Transverse colon (tissue), 4 donors: ENCODE results near the gene RETREG3.

Experiments used
- EP300 ChIP-seq: sonication (generic); formaldehyde crosslinking; IDR thresholded peaks from one replicate; pipeline ENCODE4 v1.6.1; 2017; ENCODE audit warnings: antibody characterized with exemption, low read depth
- POLR2A ChIP-seq: fragments of 450-650 bp; IDR thresholded peaks from one replicate; pipeline ENCODE4 v1.6.1; 2016; ENCODE audit warnings: antibody characterized with exemption, mild to moderate bottlenecking, moderate library complexity
- POLR2AphosphoS5 ChIP-seq, 3 donors: sonication (generic); formaldehyde crosslinking; IDR thresholded peaks; one replicate each; pipeline ENCODE4 v1.6.1; 2016; ENCODE audit warnings: antibody characterized with exemption in 3 of 3
- TF ChIP-seq, protein P1 (sequence below), 5 experiments: fragments of 200-600 bp in 3 of 5; fragments of 450-650 bp in 2 of 5; sonication (generic) in 3 of 5; IDR thresholded peaks; 1 replicate in 2 of 5; 2 replicates in 3 of 5; pipeline ENCODE4 v1.5.1; 2016 to 2017; ENCODE audit warnings: antibody characterized with exemption in 5 of 5, inconsistent platforms in 3 of 5, mild to moderate bottlenecking in 2 of 5, moderate library complexity in 1 of 5

DNA sequence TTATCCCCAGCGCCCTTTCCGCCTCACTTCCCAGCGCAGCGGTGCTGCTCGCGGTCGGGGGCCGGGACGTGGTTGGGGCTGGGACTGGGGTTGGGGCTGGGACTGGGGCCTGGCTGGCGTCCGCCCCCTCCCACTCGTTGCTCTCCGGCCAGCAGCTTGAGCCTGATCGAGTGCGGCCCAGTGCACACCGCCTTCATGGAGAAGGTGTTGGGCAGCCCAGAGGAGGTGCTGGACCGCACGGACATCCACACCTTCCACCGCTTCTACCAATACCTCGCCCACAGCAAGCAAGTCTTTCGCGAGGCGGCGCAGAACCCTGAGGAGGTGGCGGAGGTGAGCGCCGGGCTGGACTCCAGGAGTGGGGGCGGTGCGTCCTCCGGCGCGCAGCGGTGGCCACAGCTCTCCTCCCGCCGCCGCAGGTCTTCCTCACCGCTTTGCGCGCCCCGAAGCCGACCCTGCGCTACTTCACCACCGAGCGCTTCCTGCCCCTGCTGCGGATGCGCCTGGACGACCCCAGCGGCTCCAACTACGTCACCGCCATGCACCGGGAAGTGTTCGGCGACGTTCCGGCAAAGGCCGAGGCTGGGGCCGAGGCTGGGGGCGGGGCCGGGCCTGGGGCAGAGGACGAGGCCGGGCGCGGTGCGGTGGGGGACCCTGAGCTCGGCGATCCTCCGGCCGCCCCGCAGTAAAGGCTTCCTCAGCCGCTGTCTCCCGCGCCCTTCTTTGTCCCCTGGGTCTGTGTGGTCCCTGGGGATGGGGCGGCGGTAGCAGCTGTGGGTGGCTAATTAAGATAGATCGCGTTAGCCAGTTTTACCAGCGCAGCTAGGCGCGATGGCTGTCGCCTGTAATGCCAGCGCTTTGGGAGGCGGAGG is 54.7 kb downstream of the RETREG3 start:
- TF ChIP-seq POLR2AphosphoS5 (IDR thresholded peaks at IDR 0.05) (peak; percentile 83 to 94 (median 92)), POLR2A (peak; percentile 89), EP300 (no peak)
- TF ChIP-seq, protein P1, sequence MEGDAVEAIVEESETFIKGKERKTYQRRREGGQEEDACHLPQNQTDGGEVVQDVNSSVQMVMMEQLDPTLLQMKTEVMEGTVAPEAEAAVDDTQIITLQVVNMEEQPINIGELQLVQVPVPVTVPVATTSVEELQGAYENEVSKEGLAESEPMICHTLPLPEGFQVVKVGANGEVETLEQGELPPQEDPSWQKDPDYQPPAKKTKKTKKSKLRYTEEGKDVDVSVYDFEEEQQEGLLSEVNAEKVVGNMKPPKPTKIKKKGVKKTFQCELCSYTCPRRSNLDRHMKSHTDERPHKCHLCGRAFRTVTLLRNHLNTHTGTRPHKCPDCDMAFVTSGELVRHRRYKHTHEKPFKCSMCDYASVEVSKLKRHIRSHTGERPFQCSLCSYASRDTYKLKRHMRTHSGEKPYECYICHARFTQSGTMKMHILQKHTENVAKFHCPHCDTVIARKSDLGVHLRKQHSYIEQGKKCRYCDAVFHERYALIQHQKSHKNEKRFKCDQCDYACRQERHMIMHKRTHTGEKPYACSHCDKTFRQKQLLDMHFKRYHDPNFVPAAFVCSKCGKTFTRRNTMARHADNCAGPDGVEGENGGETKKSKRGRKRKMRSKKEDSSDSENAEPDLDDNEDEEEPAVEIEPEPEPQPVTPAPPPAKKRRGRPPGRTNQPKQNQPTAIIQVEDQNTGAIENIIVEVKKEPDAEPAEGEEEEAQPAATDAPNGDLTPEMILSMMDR (IDR thresholded peaks at IDR 0.05) = no peak
